HPDE6-E6E7 (cell line): ENCODE data around the gene PXDN.
A peak's percentile ranks its signal among the peaks of the same experiment; 100 is the strongest.
"Not testable (repeated sequence)": the region's sequence is repeated elsewhere in the genome, so short reads cannot be mapped to it uniquely, and the experiment has no call there.

ENCODE experiments used
- DNase-seq: peaks from one replicate; pipeline ENCODE4 v3.0.0; 2011; ENCODE audit warnings: missing footprints; ENCODE audit errors: extremely low spot score

PXDN gene

GRCh38 chr2:1777156-1777555, 32.8 kb upstream of the PXDN start:
- DNase-seq = no peak

DNA sequence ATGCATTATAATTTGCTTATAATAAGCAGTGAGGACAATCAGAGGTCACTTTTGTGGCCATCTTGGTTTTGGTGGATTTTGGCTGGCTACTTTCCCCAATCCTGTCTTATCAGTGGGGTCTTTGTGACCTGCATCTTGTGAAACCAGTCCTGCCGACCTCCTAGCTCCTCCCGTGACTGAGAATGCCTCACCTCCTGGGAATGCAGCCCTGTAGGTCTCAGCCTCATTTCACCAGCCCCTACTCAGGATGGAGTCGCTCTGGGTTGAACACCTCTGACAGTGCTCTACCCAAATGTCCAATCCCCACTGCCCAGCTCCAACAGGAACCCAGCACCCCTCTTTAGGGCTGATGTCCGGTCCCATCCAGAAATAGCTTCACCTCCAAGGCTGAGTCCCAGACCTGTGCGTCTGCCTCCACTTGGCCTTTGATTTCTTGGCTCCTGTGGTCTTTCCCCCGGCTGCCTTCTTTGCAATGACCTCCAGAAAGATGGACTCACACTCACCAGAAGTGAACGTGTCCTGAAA, 31.3 kb upstream of the PXDN start:
- no peak for DNase-seq

- DNase-seq = no peak
These were observed 30.6 kb upstream of the PXDN start for GRCh38 chr2:1774929-1775328.

GRCh38 chr2:1773883-1774282, 29.6 kb upstream of the PXDN start:
- no peak for DNase-seq

DNA sequence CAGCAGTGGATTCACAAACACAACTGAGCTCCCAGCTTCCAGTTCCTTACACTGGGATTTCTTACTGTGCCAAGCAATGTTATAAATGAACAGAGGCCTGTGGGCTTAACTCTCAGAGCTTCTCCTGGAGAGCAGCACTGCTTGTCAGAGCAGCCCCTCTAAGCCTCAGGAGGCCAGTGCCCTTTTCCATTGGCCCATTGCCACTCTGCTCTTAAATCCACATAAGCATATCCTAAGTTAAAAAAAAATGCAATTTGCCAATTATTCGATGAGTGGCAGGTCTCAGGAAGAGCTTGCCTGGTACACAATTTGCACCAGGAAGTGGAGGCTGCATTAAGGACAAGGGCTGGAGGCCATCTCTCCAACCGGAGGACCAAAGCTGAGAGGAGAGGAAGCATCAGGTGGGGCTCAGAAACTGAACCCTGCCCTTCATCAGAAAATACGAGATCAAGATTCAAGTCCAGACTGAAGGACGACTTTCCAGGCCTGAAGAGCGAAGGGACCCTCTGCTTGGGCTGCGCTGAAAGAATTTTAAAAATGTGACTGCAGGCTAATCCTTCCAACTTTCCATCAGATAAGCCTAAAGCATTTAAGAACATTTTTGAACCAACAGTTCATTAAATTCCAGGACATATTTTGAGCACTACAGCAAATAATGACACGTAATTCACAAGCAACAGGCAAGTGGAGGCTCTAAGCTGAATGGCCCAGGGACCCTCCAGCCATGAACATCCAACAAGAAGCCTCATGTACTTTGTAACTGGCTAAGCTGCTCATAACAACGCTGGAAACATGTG, 28.4 kb upstream of the PXDN start:
- no peak for DNase-seq

GRCh38 chr2:1771626-1772280, 27.4 kb upstream of the PXDN start:
- no peak for DNase-seq

DNA sequence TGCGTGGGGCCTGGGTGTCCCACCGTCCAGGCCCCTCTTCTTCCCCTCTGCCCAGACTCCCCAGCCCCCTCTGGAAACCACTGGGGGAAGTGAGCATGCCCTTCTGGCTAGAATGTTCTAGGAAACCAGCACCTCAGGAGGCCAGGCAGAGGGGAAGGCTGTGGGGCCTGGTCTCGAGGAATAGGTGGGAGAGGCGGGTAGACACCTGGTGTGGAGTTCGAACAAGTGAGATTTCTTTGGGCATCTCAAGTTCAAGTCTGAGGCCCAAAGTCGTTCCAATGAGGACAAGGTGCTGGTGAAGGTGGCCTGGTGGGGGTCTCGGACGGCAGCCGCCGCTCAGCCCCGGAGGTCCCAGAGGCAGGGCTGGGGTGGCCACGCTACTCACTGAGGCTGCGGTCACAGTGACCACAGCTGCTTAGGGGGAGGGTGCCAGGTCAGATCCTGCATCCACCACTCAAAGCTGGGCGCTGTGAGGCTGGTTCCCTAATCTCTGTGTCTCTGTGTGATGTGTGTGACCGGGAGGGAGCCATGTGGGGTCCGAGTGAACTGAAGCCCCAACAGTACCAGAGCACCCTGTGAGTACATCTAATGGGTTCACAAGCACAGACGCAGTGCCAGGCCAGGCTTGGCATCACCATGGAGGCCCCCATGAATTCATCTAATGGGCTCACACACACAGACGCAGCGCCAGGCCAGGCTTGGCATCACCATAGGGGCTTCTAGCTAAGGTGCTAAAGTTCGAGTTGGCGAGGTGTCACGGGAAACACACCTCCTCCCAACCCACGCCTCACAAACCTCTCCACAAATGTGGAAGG, 26.5 kb upstream of the PXDN start:
- DNase-seq = no peak

- DNase-seq = peak; percentile 78
These were observed 25.5 kb upstream of the PXDN start for GRCh38 chr2:1769703-1770422.

DNA sequence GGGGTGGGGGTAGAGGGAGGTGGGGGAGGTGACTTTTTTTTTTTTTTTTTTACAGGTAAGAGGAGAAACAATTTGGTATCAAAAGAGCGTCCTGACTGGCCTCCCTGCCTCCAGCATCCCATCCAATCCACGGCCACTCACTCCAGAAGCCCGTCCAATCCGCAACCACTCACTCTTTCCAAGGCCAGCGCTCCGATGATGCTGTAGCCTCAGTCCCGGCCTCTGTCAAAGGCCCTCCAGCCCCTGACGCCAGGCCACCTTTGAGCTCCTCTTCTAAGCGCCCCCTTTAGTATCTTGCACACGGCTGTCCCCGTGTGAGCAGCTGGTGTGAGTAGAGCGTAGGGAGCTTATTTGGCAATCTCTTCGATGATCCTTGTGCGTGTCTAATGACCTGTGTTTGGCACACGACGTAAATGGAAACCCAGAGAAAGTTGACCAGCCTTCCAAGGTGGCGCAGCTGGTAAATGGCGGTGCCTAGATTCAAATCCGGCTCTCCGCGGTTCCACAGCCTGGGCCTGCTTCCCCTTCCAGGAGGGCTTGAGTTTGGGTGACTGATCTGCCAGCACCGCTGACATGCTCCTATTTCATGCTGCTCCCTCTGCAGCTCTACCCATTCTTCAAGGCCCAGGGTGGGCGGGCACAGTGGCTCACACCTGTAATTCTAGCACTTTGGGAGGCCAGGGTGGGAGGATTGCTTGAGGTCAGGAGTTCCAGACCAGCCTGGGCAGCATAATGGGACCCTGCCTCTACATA, 23.8 kb upstream of the PXDN start:
- DNase-seq = no peak

GRCh38 chr2:1766851-1767811, 22.8 kb upstream of the PXDN start:
- no peak for DNase-seq

GRCh38 chr2:1766425-1766824, 22.1 kb upstream of the PXDN start:
- DNase-seq = no peak

DNA sequence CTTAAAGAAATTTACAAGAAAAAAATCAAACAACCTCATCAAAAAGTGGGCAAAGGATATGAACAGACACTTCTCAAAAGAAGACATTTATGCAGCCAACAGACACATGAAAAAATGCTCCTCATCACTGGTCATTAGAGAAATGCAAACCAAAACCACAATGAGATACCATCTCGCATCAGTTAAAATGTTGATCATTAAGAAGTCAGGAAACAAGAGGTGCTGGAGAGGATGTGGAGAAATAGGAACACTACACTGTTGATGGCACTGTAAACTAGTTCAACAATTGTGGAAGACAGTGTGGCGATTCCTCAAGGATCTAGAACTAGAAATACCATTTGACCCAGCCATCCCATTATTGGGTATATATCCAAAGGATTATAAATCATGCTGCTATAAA, 20.9 kb upstream of the PXDN start:
- DNase-seq = not testable (repeated sequence)

DNA sequence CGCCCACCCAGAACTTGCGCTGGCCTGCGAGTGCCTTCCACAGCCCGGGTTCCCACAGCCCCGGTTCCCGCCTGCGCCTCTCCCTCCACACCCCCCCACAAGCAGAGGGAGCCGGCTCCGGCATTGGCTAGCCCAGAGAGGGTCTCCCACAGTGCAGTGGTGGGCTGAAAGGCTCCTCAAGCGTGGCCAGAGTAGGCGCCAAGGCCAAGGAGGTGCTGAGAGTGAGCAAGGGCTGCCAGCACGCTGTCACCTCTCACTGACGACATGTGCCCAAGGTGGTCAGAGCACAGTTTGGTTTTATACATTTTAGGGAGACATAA, 15.3 kb upstream of the PXDN start:
- no peak for DNase-seq

GRCh38 chr2:1758774-1759610, 14.7 kb upstream of the PXDN start:
- DNase-seq = no peak

- no peak for DNase-seq
These were observed 13.9 kb upstream of the PXDN start for GRCh38 chr2:1758171-1758570.

- DNase-seq = no peak
These were observed 13.3 kb upstream of the PXDN start for GRCh38 chr2:1757567-1757966.

DNA sequence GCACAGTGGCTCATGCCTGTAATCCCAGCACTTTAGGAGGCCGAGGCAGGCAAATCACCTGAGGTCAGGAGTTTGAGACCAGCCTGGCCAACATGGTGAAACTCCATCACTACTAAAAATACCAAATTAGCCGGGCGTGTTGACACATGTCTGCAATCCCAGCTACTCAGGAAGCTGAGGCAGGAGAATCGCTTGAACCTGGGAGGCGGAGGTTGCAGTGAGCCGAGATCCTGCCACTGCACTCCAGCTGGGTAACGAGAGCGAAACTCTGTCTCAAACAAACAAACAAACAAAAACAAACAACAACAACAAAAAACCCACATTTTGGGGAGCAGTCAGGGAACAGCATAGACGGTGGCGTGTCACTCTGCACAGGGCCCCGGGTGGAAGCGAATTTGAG, 12.8 kb upstream of the PXDN start:
- DNase-seq = not testable (repeated sequence)

- no peak for DNase-seq
These were observed 12.1 kb upstream of the PXDN start for GRCh38 chr2:1756456-1756855.
